ENCODE measurements around the gene ADGRD2. TPM values are rescaled to one million over a fixed set of nuclear protein-coding genes. Genes with fewer than 3 reads are reported as not detected.

The ADGRD2 gene
- total RNA-seq, 4 donors from 2014 or later: 0.20 to 0.49 (median 0.36) TPM; not detected in 1

- 57 to 58% methylated on average over 19 of the region's 19 CpGs for WGBS, 2 donors
- DNase-seq (ENCODE audit: low spot score in 2 of 2): no peak
- intact Hi-C loops (cut with DNase I; ENCODE audit: low total_unique reads): no loop called here
- TF ChIP-seq CTCF (IDR thresholded peaks at IDR 0.05) (no peak), POLR2A (IDR thresholded peaks at IDR 0.05) (no peak)
- no peak overlapping the region for H3K4me3 ChIP-seq (ENCODE audit: low read depth, poor library complexity, severe bottlenecking)
These were observed 845 bp downstream of the ADGRD2 start for GRCh38 chr9:124450931-124451661.

- WGBS, 2 donors: 75 to 83% methylated on average over 19 of the region's 19 CpGs
- intact Hi-C loops (cut with DNase I; ENCODE audit: low total_unique reads): no loop called here
- no peak overlapping the region for H3K4me3 ChIP-seq (ENCODE audit: low read depth, poor library complexity, severe bottlenecking)
- TF ChIP-seq POLR2A (IDR thresholded peaks at IDR 0.05) (no peak), CTCF (IDR thresholded peaks at IDR 0.05) (no peak)
- DNase-seq (ENCODE audit: low spot score in 2 of 2): no peak
These were observed 2.1 kb downstream of the ADGRD2 start for GRCh38 chr9:124452326-124452725.

GRCh38 chr9:124452841-124453585 lies 2.8 kb downstream of the ADGRD2 start:
- DNase-seq (ENCODE audit: low spot score in 2 of 2): no peak
- TF ChIP-seq CTCF (IDR thresholded peaks at IDR 0.05): no peak
- TF ChIP-seq POLR2A (IDR thresholded peaks at IDR 0.05): no peak
- H3K4me3 ChIP-seq (ENCODE audit: low read depth, poor library complexity, severe bottlenecking): no peak overlapping the region
- 32 to 39% methylated on average over 21 to 71 of the region's 85 CpGs for WGBS, 2 donors
- intact Hi-C loops (cut with DNase I; ENCODE audit: low total_unique reads): no loop called here

- no peak for DNase-seq (ENCODE audit: low spot score in 2 of 2)
- 23 to 31% methylated on average over 21 to 32 of the region's 35 CpGs for WGBS, 2 donors
- TF ChIP-seq POLR2A (IDR thresholded peaks at IDR 0.05) (no peak), CTCF (IDR thresholded peaks at IDR 0.05) (no peak)
- no peak overlapping the region for H3K4me3 ChIP-seq (ENCODE audit: low read depth, poor library complexity, severe bottlenecking)
- intact Hi-C loops (cut with DNase I; ENCODE audit: low total_unique reads): no loop called here
These were observed 3.4 kb downstream of the ADGRD2 start for GRCh38 chr9:124453586-124454191.

- H3K4me3 ChIP-seq (ENCODE audit: low read depth, poor library complexity, severe bottlenecking): no peak overlapping the region
- TF ChIP-seq CTCF (IDR thresholded peaks at IDR 0.05) (no peak), POLR2A (IDR thresholded peaks at IDR 0.05) (no peak)
- intact Hi-C loops (cut with DNase I; ENCODE audit: low total_unique reads): no loop called here
- no peak for DNase-seq (ENCODE audit: low spot score in 2 of 2)
- WGBS, 2 donors: 87 to 94% methylated on average over 6 to 8 of the region's 9 CpGs
These were observed 4.0 kb downstream of the ADGRD2 start for GRCh38 chr9:124454296-124454695.

Data from lower leg skin (tissue), 4 donors.